Tibial nerve (tissue), 4 donors: ENCODE results near the gene PARD3B.

Experiments
- EP300 ChIP-seq, 2 donors: sonication (generic); formaldehyde crosslinking; IDR thresholded peaks; one replicate each; pipeline ENCODE4 v1.6.1; 2017; ENCODE audit warnings: antibody characterized with exemption in 2 of 2, mild to moderate bottlenecking in 1 of 2
- POLR2A ChIP-seq, 2 donors: fragments of 450-650 bp; IDR thresholded peaks; one replicate each; pipeline ENCODE4 v1.6.1; 2017; ENCODE audit warnings: antibody characterized with exemption in 2 of 2, mild to moderate bottlenecking in 2 of 2, moderate library complexity in 2 of 2
- TF ChIP-seq, protein P1 (sequence below), 5 experiments: fragments of 200-600 bp in 3 of 5; fragments of 450-650 bp in 2 of 5; sonication (generic) in 3 of 5; IDR thresholded peaks; one replicate each; pipeline ENCODE4 v1.5.1; 2016 to 2019; ENCODE audit warnings: antibody characterized with exemption in 5 of 5, mild to moderate bottlenecking in 3 of 5, moderate library complexity in 2 of 5

DNA sequence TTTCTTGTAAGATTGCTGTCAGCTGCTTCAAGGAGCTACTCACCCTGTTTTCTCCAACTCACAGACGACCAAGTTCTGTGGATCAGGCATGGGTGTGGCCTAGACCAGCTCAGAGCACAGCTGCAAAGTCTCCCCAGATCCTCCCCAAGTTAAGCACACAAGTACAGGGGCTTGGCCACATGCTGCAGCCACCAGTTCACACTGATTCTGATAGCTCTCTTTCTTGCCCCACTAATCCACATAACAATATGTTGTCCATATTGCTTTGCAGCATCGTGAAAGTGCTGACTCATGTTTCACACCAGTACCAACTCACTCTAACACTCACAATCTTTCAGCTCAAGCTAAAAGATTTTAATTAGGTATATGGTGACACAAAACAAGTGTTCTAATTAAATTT is 437.0 kb downstream of the PARD3B start:
- TF ChIP-seq, protein P1, sequence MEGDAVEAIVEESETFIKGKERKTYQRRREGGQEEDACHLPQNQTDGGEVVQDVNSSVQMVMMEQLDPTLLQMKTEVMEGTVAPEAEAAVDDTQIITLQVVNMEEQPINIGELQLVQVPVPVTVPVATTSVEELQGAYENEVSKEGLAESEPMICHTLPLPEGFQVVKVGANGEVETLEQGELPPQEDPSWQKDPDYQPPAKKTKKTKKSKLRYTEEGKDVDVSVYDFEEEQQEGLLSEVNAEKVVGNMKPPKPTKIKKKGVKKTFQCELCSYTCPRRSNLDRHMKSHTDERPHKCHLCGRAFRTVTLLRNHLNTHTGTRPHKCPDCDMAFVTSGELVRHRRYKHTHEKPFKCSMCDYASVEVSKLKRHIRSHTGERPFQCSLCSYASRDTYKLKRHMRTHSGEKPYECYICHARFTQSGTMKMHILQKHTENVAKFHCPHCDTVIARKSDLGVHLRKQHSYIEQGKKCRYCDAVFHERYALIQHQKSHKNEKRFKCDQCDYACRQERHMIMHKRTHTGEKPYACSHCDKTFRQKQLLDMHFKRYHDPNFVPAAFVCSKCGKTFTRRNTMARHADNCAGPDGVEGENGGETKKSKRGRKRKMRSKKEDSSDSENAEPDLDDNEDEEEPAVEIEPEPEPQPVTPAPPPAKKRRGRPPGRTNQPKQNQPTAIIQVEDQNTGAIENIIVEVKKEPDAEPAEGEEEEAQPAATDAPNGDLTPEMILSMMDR (IDR thresholded peaks at IDR 0.05), result no peak
- TF ChIP-seq POLR2A (IDR thresholded peaks at IDR 0.05), result no peak
- TF ChIP-seq EP300 (IDR thresholded peaks at IDR 0.05), result no peak
